ENCODE data around the gene FREM3.

FREM3 gene

DNA sequence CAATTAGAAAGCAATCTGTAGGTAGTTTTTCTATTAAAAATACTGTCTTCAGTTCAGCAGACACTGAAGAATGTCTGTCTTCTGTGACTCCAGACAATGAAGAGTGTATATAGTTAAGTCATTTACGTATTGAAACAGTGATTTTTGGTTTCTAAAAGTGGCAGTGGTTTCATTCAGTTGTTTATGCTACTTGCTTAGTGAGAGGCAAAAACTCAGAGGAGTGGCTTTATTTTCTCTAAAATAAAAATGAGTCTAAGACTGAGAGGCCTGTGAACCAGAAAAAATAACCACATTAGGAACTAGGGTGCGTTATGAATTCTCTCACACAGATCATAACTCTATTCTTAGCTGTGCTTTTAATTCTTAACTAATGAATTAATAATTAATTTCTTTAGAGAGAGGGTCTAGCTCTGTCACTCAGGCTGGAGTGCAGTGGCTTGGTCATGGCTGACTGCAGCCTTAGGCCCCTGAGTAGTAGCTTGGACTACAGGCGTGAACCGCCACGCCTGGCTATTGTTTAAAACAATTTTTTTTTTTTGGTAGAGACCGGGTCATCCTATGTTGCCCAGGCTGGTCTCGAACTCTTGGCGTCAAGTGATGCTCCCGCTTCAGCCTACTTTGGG is 31.4 kb downstream of the FREM3 start:
- no peak for DNase-seq (ENCODE audit: low read depth in 2 of 2)

GRCh38 chr4:143667461-143667860 is 33.0 kb downstream of the FREM3 start:
- peak; percentile 10 to 15 for DNase-seq (ENCODE audit: low read depth in 2 of 2)

DNA sequence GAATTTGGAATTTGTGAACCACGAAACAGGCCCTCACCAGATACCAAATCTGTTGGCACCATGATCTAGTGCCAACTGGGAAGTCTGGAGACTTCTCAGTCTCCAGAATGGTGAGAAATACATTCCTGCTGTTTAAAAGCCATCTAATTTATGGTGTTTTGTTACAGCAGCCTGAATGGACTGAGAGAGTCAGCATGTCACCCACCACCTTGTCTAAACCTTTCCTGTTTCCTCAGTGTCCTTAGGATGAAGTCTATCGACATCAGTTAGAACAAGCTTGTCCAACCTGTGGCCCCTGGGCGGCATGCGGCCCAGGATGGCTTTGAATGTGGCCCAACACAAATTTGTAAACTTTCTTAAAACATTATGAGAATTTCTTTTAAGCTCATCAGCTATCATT is 42.1 kb downstream of the FREM3 start:
- DNase-seq (ENCODE audit: low read depth in 2 of 2) = no peak

DNA sequence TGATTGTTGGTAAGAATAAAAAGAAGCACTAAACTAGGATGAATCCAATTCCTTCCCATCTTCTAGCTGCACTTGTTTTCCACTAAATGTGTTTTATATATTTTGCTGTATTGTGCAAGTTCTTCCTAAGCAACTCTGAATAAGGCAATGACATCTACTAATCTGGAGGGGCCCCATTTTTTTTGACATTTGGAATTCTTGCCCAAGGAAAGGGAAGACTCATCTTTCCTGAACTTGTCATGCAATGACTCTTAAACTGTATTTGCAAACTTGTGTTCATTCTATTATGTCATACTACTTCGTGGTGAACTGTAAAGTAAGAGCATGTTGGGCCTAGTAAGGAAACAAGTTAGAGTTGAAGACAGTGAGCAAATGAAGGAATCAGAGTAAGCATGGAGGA is 45.9 kb downstream of the FREM3 start:
- no peak for DNase-seq (ENCODE audit: low read depth in 2 of 2)

GRCh38 chr4:143653031-143653430 is 47.4 kb downstream of the FREM3 start:
- no peak for DNase-seq (ENCODE audit: low read depth in 2 of 2)

DNA sequence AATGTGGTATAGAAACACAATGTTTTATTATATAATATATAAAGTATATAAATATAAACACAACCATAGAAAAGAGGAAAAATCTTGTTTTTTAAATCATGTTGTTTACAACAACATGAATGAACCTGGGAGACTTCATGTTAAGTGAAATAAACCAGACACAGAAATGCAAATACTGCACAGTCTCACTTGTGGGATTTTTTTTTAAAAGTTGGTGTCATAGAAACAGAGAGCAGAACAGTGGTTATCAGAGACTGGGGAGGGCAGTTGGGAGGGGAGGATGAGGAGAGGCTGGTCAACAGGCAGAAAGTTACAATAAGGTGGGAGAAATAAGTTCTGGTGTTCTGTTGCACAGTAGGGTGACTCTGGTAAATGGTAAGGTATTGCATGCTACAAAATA is 57.1 kb downstream of the FREM3 start:
- DNase-seq (ENCODE audit: low read depth in 2 of 2) = no peak

DNA sequence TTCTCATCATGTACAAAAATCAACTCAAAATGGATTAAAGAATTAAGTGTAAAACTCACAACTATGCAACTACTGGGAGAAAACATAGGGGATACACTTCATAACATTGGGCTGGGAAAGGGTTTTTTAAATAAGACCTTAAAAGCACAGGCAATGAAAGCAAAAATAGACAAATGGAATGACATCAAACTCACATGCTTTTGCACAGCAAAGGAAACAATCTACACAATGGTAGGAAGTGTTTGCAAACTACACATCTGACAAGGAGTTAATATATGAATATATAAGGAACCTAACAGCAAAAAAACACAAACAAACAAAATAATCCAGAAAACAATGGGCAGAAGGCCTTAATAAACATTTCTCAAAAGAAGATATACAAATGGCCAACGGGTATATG is 57.9 kb downstream of the FREM3 start:
- no peak for DNase-seq (ENCODE audit: low read depth in 2 of 2)

DNA sequence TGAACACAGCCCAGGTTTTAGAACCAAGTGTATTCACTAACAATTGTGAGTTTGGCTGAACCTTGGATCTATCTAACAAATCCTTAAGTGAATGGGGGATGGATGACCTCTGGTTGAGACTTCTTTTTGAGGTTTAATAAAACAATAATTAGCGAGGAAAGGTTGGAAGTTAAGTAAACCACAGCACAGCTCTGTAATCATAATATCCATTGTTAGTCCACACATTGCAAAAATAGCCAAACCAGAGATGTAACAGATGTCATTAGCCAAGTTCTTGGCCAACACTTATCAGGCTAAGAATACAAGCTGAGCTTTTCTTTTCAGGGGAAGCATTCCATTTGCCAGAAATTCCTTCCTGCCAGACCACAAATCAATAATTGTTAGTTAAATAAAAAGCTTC is 59.1 kb downstream of the FREM3 start:
- no peak for DNase-seq (ENCODE audit: low read depth in 2 of 2)

DNA sequence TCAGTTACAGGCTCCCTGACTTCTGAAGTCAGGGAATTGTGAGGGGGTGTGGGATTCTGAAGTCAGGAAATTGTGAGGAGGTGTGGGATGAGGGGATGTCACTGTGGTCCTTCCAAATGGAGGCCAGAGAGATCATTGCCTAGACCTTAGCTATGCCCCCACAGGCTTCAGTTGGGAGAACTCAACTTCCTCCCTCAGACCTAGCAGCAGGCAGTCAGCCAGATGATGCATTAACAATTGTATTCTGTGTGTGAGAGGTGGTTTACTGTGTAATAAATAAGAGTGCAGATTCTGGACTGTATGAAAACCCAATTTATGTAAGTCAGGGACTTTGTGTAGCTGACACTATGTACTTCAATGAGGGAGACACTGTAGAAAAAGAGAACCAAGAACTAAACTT is 65.7 kb downstream of the FREM3 start:
- no peak for DNase-seq (ENCODE audit: low read depth in 2 of 2)

DNA sequence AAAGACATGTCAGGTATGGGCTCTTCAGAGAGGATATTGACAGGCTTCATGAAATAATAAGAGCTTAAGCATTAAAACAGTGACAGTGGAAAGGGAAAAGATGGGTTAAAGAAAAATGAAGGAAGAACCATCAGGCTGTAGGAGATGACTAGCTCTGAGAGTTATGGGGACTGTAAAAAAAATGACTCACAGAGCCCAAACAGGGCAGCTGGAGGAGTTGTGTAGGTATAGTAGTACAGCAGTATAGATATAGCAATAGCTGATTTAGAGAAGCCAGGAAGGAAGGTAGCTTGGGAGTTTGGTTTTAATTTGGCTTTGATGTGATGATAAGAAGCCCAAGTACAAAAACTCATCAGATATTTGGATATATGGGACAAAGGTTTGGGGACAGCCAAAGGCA is 66.6 kb downstream of the FREM3 start:
- no peak for DNase-seq (ENCODE audit: low read depth in 2 of 2)

DNA sequence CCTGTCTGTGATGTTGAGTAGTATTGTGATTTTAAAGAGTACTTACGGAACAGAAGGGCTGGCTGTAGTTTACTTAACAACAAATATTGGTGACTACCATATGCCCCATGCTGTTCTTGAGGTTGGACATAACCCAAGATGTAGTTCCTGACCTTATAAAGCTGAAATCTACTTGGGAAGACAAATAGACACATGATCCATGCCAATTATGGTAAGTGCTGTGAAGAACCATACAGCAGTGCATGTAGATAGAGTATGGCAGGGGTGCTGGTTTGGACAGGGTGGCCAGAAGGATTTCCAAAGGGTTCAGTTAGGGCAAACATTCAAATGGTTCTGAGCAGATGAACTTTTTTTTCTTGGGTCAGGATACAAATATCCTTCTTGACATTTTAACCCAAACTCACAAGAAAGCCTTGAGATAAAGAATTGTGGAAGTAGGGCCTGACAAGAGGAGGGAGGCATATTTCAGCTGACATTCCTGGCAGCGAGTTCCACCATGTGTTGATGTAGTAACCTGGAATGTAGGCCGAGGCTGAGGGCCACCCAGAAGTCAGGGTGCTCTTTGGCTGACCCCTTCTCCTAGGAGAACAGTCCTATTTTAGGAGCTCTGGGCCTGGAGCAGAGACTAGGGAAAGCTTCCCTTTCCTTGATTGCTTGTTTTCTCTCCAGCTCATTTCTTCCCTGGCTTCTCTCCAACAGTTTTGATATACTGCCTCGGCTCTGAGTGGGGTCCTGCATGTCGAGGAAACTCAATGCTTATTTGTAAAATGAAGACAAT is 74.2 kb downstream of the FREM3 start:
- DNase-seq (ENCODE audit: low read depth in 2 of 2) = peak; percentile 2 to 18

DNA sequence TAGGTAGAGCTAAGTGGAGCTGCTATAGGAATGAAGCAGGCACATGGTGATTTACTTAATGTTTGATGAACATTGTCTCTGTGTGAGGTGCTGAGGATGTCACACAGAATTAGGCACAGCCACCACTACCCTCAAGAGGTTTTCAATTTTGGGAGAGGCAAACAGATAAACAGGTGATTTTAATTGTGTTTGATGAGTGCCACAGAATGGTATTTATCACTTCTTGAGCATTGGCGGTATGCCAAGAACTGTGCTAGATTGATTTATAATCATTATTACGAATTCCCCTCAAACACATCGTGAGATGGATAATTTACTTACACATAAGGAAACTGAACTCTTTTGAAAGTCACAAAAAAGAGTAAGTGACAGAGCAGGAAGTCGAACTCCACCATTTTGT is 74.8 kb downstream of the FREM3 start:
- DNase-seq (ENCODE audit: low read depth in 2 of 2) = no peak

GRCh38 chr4:143623896-143624295 is 76.6 kb downstream of the FREM3 start:
- DNase-seq (ENCODE audit: low read depth in 2 of 2) = no peak

GRCh38 chr4:143618811-143619210 is 81.7 kb downstream of the FREM3 start:
- DNase-seq (ENCODE audit: low read depth in 2 of 2) = no peak

GRCh38 chr4:143617994-143618679 is 82.3 kb downstream of the FREM3 start:
- no peak for DNase-seq (ENCODE audit: low read depth in 2 of 2)

DNA sequence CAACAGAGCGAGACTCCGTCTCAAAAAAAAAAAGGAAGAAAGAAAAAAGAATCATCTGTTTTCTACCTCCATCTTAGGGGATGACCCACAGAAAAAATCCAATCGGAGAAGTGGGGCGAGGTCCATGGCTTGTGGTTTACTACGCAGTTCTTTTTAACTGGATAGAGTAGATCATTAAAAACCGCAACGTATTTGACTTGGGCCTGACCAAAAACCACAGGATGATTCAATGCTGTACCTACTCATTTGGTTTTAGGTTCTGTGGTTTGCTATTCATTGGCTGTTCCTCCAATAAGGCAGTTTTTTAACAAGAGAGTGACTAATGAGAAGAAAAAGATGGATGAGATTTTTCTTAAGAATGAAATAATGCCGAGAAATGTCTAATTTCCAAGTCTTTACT is 83.7 kb downstream of the FREM3 start:
- DNase-seq (ENCODE audit: low read depth in 2 of 2) = no peak

GRCh38 chr4:143609492-143609891 is 91.0 kb downstream of the FREM3 start:
- DNase-seq (ENCODE audit: low read depth in 2 of 2) = no peak

DNA sequence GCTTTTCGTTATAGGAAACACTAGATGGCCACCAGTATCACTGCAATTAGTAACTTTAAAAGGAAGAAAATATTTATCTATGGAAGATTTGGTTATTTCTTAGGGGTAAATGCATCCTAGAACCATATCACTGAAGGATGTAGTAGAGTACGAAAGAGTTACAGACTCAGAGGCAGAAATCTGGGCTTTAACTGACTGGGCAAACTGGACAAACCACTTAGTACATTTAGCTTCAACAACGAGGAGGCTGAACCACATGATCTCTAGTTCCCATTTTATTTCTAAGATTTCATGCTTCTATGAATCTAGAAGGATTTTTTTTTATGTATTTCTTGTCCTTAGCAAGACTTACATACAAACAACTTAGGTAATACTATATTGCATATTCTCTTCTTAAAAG is 94.0 kb downstream of the FREM3 start:
- DNase-seq (ENCODE audit: low read depth in 2 of 2) = no peak

DNA sequence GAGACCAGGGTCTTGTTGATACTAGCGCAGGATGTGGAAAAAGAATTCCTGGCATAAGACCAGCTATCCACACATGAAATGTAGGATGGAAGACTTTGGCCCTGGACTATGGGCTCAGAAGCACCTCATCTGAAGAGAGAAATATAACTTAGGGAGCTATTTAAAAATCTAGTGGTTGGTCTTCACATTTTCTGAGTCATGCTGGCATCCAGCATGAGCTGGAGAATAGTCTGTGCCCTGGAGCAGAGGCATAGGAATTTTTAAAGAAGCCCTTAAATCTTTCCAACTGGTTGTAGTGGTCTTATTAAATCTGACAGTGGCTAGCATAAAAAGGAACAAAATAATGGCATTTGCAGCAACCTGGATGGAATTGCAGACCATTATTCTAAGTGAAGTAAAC is 100.6 kb downstream of the FREM3 start:
- DNase-seq (ENCODE audit: low read depth in 2 of 2) = no peak

- DNase-seq (ENCODE audit: low read depth in 2 of 2) = no peak
Observed at GRCh38 chr4:143598816-143599215, 101.7 kb downstream of the FREM3 start.

DNA sequence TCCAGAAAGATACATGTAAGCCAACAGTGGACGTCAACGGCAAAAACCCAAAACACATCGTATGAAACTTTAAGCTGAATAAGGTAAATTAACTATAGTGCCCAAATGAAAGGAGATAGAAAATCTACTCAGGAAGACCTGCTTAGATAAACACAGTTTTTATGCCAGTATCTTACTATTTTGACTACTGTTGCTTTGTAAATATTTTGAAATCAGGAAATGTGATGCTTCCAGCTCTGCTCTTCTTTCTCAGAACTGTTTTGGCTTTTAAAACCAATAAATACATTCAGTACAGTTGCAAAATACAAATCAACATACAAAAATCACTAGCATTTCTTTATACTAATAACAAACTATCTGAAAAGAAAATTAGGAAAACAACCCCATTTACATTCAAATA is 103.2 kb downstream of the FREM3 start:
- DNase-seq (ENCODE audit: low read depth in 2 of 2) = no peak

GRCh38 chr4:143587703-143588102 is 112.8 kb downstream of the FREM3 start:
- no peak for DNase-seq (ENCODE audit: low read depth in 2 of 2)

DNA sequence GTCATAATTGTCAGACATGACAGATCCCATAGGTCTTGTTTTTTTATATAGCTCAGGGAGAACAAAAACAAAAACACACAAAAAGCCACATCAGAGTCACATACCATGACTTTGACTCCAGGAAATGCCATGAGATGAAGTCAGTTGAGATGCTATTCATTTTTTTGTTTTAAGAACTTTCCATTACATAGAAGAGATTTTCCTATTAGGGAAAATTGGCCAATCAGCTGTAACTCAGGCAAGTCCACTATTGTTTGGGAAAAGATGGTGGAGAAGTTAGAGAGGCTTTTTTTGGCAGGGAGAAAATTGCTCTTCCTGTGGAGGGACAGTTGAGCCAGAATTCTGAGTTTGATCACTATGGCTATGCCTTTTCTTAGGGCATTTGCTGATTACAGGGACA is 114.4 kb downstream of the FREM3 start:
- no peak for DNase-seq (ENCODE audit: low read depth in 2 of 2)

All from fibroblast of skin of left biceps (primary cell).